ENCODE results near the gene IL6R.
"Not testable (repeated sequence)": the region's sequence is repeated elsewhere in the genome, so short reads cannot be mapped to it uniquely, and the experiment has no call there.

The IL6R gene

DNA sequence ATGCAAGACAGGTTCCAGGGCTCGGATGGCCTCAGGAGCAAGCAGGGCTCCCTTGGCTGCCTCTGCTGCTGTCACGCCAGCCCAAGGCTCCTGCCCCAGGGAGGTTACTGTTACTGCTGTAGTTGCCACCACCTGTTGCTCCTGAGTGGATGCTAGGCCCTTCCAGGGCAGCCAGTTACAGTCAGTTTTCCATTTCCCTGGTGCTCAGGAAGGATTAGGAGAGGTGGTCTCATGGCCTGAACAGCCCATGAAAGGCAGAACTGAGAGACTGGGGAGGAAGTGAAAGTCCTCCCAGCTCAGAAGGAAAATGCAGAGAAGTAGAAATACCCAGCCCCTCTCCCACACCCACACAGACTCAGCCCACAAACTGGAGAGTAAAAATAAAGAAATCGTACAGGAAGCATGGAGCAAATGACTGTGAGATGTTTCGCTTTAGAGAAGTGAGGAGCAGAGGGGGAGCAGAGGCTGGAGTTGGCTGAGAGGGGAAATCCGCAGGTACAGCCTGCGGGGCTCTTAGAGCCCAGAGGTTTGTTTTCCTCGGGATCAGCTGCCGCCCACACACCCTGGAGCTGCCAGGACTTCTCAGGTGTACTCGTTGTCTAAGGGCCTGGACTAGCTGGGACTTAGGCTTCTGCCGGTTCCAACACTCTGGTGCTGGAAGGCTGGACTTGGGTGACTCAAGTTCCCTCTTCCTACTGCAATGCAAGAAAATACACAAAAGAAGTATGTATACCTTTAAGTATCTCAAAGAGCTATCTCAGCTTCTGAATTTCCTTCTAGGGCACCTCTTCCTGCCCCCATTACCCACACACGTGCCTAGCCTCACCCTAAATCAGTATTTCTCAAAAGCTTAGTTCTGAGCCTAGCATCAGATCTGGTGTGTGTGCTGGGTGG lies 2.3 kb downstream of the IL6R start:
- DNase-seq: no peak

DNA sequence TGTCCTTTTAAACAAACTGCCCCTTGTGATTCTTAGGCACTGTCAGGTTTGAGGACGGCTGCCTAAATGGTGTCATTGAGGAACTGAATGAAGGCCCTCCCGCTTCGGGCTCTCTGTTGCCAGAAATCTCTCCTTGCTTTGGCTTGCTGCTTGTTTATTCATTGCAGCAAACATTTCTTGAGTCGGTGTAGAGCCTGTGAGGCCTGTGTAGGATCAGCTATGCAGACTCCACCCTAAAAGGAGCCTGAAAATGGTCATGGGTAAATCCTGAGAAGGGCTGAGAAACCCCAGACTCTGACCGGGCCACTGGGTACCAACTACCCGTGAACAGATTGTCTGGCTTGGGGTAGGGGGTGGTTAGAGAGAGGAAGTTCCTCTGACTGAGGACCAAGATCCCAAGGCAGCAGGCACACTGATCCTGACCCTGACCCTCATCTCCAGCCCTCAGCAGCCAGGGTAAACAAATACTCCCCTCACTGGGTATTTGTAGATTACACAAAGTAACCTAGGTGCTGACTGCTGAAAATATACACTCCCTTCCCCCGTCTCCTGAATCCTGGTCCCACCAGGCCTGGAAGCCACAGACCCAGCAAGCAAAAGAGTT lies 3.1 kb downstream of the IL6R start:
- DNase-seq: no peak

GRCh38 chr1:154410185-154410827 lies 5.2 kb downstream of the IL6R start:
- no peak for DNase-seq

- DNase-seq: no peak
Observed at GRCh38 chr1:154411525-154411924, 6.4 kb downstream of the IL6R start.

DNA sequence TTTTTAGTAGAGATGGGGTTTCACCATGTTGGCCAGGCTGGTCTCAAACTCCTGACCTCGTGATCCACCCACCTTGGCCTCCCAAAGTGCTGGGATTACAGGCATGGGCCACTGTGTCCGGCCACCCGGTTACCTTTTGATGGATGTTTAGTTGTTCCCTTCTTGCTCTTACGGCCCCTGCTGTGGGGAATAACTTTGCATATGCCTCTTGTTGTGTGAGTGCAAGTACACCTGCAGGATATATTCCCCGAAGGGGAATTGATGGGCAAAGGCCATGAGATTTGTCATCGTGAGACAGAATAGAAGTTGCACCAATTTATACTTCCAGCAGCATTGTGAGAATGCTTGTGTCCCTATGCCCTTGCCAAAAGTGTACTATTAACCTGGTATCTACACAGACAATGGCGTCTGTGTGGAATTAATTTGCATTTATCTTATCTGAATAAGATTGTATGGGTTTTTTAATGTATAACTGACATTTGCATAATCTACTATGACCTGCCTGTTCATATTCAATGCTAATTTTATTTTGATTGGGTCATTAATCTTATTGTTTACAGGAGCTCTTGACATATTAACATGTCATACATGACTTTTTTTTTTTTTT lies 8.1 kb downstream of the IL6R start:
- no peak for DNase-seq

DNA sequence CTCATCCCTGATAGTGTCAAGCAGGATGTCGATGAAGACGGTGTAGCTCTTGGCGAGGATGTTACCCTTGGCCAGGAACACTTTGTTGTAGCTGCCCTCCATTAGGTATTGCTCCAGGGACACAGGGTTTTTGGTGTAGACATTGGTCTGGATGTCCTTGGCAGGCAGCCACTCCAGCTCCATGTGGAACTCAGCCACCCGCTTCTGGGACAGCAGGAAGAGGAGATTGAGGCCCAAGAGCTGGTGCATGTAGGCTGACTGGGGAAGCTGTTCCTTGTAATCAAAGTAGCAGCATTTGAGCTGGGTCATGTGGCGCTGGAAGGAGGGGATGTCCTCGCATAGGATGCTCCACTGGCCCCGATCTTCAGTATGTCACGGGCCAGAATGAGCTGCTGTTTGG lies 9.5 kb downstream of the IL6R start:
- DNase-seq: no peak

DNA sequence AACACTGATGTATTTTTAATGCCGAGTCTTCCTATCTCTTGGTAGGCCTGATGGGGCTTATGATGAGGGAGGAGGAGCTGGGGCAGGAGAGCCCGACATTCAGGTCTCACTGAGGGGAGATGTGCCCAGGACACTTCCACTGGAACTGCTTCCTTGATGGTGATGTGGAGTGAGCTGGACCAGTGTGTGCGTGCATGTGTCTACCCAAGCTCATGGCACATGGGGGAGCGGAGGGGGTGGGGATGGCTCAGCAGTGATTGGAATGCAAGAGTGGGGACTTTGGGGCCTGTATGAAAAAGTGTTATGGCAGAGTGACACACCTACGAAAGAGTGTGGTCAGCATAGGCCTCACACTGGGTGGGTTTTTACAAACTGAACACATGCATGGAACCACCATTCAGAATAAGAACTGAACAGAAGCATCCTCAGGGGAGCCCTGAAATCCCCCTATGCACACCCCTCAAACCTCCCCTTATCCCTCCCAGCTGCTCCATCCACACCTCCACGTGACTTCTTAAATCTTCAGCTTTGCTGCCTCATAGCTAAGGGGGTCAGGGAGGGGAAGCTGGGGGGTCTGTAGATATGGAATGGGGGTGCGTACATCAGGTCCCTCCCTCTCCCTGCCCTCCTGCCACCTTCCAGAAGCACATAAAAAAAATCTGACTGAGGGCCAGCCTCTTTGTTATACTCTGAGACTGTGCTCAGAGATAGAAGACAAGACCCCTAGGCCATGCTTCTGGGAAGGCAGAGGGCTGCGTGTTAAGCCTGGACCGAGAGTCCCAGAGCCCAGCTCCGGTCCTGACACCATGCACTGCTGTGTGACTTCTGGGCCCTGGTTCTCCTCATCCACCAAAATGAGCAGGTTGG lies 11.6 kb downstream of the IL6R start:
- DNase-seq: no peak

DNA sequence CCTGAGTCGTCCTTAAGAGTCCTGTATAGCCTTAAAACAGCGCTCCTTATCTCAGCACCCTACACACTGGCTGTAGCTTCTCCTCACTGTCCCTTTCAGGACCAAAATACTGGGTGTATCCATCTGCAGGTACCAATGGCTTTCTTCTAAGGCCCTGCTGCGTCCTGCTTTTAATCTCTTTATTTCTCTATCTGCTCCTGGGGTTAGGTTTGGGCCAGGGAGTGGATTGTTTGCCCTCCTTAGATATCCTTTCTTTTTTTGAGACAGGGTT lies 12.1 kb downstream of the IL6R start:
- no peak for DNase-seq

GRCh38 chr1:154418062-154418921 lies 13.1 kb downstream of the IL6R start:
- no peak for DNase-seq

DNA sequence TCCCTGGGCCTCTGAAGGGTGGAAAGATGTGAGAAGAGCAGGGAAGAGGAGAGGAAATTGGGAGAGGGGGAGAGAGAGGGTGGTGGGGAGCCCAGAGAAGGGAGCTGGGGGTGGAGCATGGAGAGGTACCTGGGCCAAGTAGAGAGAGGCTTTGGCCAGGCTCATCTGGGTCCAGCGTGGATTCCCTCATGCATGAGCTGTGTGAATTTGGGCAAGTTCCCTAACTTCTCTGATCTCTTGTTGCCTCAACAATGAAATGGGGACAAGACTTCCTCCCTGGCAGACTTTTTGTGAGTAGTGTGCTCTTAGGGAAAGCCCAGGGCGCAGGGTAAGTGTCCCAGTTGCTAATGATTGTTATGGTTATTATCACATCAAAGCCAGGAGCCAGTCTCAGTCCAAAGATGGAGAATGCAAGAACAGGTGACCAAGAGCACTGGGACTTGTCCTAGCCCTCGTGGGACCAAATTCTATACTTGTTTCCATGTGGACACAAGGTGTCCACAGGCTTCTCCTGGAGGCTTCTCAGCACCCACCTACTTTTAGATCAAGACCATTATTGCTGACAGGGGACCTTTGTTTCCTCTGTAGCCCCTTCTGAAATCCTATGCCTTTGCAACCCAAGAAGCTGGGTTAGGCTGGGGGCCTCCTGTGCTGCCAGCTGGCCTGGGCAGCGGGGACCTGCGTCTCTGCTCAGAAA lies 13.9 kb downstream of the IL6R start:
- no peak for DNase-seq

DNA sequence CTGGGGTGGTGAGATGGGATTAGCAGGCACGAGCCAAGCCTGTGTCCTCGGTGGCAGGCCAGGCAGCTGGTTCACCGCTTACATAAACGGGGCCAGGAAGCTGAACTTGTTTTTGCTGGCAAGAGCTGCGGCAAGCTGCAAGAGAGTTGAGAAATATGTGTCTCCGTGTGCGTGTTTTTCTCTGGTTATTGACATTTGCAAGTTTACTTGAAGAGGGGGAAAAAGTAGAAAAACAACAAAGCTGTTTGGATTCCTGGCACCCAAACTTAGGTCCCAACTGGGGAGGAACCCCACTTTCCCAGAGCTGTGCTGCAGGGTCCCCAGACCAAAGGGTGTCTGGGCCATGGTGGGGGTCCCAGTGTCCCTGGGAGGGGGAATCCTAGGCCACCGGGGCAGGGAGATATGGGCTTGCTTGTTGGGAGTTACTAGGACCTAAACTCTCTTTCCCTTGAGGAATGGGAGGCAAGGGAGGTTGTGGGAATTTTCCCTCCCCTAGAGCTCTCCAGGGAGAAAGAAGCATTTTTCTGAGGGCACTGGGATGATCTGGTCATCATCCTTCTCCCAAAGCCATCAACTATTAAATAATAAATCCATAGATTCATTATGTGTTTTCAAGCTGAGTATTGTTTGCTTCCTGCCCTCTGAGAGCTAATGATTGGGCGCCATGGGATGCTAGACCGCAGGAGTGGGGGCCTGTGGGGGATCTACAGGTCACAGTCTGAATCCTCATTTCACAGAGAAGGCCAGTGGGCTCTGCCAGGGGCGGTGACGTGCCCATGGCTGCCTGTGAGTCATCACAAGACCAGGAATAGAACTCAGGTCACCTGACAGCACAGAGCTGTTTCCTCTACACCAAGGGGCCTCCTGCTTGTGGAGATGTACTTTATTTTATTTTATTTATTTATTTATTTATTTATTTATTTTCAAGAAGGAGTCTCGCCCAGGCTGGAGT lies 14.8 kb downstream of the IL6R start:
- DNase-seq: no peak

- no peak for DNase-seq
Observed at GRCh38 chr1:154420961-154421924, 16.1 kb downstream of the IL6R start.

- not testable (repeated sequence) for DNase-seq
Observed at GRCh38 chr1:154422049-154422448, 16.9 kb downstream of the IL6R start.

DNA sequence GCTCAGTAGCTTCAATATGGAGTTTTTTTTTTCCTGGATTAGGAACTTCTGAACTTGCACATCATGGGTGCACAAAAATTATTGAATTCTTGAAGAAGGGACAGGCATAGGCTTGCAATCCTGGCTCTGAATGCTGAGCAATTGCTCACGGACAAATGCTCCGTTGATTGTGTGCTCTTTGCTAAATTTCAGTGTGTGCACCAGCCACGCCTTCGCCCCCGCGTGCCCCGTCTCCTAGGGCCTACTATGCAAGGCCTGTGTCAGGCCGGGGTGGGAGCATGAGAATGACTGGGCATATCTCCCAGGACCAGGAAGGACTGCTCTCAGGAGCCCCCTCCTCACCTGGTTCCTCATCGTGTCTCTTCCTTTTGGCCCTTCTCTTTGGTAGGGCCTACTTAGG lies 17.4 kb downstream of the IL6R start:
- no peak for DNase-seq

- no peak for DNase-seq
Observed at GRCh38 chr1:154423304-154423987, 18.3 kb downstream of the IL6R start.

GRCh38 chr1:154423988-154424326 lies 18.8 kb downstream of the IL6R start:
- no peak for DNase-seq

DNA sequence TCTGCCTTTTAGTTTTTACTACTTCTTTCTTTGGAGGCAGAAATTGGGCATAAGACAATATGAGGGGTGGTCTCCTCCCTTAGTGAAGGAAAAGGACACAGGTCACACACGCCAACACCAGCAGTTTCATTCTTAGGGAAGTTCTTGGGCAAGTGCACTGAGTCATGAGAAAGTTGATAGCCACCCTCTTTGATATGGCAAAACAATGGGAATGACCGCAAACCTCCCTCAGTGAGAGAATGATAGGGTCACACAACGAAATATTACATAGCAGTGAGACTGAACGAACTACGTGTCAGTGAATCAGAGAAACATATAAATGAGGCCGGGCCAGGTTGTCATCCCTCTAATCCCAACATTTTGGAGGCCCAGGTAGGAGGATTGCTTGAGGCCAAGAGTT lies 20.0 kb downstream of the IL6R start:
- no peak for DNase-seq
